ENCODE data around the gene LSS. TPM values are rescaled to one million over a fixed set of nuclear protein-coding genes. Genes with fewer than 3 reads are reported as not detected.

Gene LSS
- total RNA-seq, 1 donor from 2014 or later = 61.0 TPM

DNA sequence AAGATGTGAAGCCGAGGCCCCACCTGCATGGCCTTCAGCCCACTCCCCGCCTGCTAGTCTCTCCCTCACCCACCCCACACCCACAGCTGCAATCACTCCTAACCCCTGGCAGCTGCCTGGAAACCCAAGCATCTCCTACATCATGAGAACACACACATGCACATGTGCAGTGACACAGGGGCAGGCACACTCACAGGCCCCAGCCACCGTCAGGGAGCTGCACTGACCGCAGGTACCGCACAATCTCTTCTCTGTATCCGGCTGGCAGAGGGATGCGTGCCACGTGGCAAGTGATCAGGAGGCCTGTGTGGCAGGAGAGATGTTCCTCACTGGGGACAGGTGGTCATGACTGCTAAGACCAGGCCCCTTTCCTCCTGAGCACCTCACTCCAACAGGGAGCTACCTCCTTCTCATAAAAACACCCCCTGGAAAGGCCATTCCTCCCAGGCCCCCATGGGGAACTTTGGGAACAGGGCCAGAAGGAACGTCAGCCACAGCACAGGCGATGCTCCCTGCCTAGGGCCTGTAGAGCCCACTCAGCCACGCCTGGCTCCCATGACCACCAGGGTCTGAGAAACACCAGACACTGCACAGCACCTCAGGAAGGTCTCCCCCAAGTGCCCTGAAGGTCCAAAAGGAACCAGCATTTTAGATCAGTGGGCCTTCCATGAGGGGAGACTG lies 6.0 kb downstream of the LSS start:
- no peak for DNase-seq (ENCODE audit: missing footprints)
- intact Hi-C loops (cut with DNase I) = loop anchor here (10.0 kb wide), 1 partner anchor 248 kb away; no protein-coding TSS in a partner anchor
- ATAC-seq = peak; percentile 9

DNA sequence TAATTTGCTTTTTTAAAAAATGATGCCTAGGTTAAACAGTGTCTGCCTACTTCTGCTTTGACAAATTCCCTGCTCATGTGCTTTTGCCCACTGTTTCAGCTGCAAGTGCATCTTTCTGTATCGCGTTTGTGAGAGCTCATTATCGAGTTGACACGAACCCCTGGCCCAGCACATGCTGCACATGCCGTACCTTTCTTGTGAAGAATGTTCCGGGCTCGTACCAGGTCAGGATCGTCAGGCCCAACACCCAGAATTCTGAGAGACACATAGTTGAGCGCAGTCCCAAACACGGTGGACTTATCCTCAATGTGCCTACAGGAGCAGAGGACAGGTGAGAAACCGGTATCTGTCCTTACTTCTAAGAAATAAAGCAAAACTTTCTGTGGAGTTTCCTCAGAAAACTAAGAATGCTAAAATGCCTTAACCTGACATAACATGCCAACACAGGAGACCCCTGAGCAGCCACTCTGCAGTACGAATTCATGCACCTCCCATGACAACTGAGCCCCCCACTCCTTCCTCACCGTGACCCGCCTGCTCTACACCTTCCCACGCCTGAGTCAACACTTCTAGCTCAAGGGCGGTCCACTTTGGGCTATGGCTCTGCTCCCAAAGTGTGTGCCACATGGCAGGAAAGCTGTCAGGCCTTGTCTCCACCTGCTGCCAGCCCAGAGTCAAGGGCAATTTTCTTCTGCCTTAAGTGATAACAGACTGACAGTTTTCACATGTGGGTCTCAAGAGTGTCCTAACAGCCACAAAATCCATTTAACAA lies 6.7 kb downstream of the LSS start:
- peak; percentile 60 for ATAC-seq
- DNase-seq (ENCODE audit: missing footprints) = peak; percentile 67
- intact Hi-C loops (cut with DNase I) = loop anchor here (10.0 kb wide), 1 partner anchor 247 kb away; no protein-coding TSS in a partner anchor

DNA sequence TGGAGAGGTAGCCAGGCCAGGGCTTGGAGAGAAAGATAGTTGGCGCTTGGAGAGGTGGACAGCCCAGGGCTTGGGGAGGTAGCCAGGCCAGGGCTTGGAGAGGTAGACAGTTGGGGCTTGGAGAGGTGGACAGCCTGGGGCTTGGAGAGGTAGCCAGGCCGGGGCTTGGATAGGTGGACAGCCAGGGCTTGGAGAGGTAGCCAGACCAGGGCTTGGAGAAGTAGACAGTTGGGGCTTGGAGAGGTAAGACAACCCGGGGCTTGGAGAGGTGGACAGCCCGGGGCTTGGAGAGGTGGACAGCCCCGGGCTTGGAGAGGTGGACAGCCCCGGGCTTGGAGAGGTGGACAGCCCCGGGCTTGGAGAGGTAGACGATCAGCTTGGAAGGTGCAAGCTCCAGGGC lies 7.7 kb downstream of the LSS start:
- intact Hi-C loops (cut with DNase I) = loop anchor here (10.0 kb wide), 1 partner anchor 246 kb away; no protein-coding TSS in a partner anchor
- ATAC-seq = no peak
- DNase-seq (ENCODE audit: missing footprints) = peak; percentile 47

DNA sequence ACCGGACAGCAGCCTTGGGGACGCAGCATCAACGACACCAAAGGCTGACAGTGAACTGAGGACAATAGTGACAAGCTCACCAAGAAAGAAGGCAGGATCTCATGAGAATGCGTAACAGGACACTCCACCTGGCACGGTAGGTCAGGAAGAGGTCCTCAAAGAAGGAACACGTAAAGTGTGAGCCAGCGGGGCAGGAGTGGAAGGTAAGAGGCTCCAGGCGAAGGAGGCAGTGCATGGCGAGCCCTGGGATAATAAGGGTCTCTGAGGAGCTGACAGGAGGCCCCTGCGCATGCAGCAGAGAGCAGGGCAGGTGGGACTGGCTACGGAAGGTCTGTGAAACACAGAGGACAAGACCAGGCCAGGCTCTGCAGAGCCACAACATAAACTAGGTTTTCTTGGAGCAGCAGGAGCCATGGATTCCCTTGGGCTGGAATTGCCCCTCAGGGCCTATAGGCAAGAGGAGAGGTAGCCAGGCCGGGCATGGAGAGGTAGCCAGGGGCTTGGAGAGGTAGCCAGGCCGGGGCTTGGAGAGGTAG lies 8.2 kb downstream of the LSS start:
- intact Hi-C loops (cut with DNase I) = loop anchor here (10.0 kb wide), 1 partner anchor 246 kb away; no protein-coding TSS in a partner anchor
- ATAC-seq = no peak
- DNase-seq (ENCODE audit: missing footprints) = no peak

DNA sequence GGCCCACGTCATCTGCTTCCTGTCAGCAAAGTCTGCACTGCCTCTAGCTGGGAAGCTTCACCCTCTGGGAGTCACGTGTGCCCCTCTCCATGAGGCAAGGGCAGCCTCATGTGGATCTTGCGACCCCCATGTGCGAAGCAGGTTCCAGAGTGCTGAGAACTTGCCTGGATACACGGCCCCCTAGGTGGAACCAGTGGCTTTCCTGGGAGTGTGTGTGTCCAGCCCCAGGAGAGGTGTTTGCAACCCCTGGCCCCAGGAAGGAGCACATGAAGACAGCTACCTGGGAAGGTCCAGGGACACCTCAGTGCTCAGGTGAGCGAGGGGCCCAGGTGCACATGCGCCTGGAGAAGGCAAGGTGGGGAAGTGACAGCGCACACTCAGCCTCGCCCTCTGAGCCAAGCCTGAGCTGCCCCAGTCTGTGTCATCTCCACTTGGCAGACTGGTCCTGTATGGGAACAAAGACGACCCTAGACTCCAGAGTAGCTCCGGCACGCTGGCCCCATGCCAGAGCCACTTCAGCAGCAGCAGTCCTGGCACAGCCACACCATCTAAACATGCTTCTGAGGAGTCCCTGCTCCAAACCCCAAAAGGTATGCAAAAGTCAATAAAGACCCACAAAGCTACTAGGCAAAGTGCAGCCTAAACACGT lies 8.9 kb downstream of the LSS start:
- intact Hi-C loops (cut with DNase I) = loop anchor here (10.0 kb wide), 1 partner anchor 245 kb away; no protein-coding TSS in a partner anchor
- peak; percentile 37 for ATAC-seq
- DNase-seq (ENCODE audit: missing footprints) = no peak

DNA sequence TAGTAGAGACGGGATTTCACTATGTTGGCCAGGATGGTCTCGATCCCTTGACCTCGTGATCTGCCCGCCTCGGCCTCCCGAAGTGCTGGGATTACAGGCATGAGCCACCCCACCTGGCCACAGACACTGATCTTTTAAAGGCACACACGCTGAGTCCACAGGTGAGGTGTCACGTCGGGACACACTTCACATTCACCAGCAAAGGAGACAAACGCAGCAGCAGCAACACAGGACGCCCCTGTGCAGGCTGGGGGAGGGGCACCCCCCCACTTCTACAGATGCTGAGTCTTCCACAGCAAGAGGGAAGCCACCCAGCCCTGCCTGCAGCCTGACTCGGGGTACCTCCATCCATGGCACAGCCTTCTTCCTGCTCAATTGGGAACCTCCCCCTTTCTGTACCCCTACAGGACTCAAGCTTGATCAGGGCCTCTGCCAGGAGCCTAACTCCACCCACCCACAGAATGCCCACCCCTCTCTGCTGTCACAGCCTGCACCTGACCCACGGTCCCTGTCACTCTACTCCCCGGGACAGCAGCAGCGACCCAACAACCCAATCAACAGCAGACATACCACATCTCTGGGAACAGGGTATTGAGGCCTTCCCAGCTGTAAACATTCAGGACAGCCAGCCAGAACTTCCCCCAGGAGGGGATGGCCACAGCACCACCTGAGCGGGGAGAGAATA lies 9.5 kb downstream of the LSS start:
- intact Hi-C loops (cut with DNase I) = no loop called here
- DNase-seq (ENCODE audit: missing footprints) = no peak
- no peak for ATAC-seq

DNA sequence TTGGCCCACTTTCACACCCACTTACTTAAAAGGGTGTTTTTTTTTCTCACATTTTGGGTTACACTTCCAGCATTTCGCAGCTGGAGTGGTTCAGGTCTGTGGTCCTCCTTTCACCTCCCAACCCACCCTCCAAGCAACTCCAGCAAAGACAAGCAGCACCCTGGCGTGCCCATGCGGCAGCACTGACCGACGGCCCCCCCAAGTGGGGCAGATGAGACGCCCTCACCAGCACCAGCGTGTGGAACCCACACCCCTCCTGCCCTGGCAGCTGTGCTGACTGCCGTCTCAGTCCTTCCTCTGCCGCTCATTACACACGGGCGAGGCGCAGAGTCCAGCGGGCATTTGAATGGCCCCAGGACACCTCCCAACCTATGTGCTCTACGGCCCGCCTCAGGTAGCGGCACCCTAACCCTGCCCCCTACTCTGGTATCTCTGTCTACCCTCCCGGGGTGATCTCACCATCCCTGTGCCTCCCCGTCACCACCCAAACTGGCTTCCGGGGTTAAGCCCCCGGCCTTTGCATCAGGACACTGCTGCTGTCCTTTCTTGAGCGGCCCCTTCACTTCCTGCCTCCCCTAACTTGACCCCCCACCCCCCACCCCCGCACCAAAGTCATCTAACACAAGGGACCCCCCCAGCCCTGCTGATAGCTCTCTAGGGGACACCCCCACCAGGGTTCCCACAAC lies 10.9 kb downstream of the LSS start:
- DNase-seq (ENCODE audit: missing footprints) (no peak), ATAC-seq (no peak)
- intact Hi-C loops (cut with DNase I) = no loop called here

DNA sequence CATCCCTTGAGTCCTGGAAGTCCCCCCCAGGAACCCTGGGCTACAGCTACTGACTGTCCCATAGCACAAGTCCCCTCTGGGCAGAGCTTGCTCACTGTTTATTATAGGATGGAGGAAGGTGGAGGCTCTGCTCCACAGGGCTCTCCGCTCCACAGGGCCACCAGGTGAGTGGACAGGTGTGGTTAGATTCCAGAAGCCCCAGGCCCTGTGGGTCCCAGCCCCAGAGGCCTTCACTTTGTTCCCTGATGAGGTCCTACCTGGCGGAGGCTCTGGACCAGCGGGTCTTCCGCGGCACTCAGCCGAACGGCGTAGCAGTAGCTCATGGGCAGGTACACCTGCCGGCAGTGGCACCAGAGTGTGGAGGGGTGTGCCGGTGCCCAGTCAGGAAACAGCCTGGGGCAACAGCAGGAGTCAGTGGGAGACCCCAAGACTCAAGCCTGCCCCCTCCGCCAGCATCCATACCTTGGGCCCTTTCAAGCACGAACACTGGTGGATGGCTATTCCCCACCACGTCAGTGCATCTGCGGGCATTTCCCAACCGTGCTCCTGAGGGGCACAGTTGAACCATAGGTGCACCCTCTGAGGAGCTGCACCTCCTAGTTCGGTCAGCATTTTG lies 12.3 kb downstream of the LSS start:
- intact Hi-C loops (cut with DNase I) = no loop called here
- ATAC-seq (no peak), DNase-seq (ENCODE audit: missing footprints) (no peak)

DNA sequence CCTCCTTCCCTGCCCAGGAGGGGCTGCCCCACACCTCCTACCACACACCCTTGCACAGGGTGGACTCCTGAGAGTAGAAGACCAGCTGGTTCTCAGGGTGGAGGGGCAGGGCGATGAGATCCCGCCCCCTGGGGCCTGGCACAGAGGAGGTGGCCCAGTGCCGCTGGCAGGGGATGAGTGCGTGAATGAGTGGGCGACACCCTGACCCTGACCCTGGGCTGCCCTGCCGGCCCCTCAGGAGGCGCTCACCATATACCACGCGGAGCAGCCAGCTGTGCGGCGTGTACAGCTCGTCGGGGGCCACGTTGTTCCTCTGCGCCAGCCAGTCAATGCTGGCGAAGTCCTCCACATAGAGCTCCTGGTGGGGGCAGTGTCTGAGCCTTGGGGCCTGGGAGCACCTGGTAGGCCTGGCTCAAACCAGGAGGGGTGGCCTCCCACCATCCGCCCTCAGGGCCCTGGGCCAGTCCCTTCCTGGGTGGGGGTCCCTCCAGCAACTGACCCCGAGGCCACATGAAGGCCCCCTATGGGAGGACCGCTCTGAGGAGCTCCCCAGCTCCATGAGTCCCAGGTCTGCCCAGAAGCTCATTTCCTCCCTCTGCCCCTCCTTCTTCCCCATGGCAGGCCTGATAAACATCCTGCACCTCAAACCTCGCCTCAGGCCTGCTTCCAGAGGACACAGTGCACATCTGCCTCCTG lies 13.0 kb downstream of the LSS start:
- intact Hi-C loops (cut with DNase I) = no loop called here
- no peak for DNase-seq (ENCODE audit: missing footprints)
- no peak for ATAC-seq

DNA sequence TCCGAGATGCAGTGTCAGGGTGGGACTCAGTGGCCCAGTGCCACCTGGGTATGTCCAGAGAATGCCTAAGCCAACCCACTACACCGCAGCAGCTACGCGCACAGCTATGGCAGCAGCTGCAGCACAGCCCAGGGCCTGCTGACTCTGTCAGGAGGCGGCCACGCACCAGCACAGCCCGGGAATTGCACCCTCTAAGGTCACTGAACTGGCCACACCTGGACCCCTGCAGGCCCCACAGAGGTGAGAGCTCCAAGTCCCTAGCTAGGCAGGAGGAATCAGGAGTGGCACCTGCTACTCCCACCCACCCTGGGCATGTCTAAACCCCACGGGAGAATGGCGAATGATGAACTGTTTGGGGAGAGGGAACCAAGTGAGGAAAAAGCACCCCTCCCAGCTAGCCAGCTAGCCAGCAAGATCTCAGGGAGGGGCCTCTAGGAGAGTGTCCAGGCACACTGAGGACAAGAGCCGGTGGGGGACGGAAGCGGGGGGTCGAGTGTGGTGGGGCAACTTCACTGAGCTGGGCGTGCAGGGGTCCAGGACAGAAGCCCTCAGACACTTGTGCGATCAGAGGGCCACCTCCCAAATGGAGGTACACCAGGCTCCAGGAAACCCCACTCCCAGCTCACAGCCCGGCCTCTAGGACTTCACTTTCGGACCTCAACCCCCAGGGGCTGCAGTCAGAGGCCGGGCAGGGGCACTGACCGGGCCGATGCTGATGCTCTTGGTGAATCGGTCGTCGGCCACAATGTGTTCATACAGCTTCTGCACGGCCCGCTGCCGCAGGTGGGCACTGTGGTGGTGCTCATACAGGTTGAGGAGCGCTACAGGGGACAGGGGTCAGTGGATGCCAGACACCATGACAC lies 13.9 kb downstream of the LSS start:
- intact Hi-C loops (cut with DNase I) = no loop called here
- ATAC-seq = no peak
- no peak for DNase-seq (ENCODE audit: missing footprints)

DNA sequence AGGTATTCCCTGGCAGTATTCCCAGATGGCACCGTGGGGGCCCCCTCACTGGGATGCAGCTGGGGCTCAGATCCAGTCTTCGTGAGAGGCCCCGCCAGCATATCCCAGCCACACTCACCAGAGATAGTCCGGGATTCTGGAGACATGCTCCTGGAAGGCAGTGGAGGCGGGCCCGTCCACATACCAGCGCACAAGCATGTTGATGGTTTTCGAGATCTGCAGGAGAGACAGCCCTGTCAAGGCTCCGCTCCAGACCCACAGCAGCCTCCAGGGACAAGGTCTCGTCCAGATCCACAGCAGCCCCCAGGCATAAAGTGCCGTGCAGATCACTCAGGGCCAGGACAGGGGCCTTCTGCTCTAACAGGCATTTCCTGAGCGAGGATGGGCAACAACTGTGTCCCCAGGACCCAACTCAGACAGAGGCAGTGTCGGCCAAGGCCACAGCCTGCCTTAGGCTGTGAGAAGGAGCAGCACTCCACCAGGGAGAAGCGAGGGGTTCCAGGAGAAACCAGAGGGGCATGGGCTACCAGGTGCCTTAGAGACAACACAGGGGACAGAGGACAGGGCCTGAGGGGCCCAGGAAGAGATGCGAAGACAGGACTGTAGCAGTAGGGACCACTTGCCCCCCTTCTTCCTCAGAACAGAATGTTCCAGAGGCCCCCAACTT lies 14.8 kb downstream of the LSS start:
- no peak for DNase-seq (ENCODE audit: missing footprints)
- intact Hi-C loops (cut with DNase I) = no loop called here
- ATAC-seq = no peak

DNA sequence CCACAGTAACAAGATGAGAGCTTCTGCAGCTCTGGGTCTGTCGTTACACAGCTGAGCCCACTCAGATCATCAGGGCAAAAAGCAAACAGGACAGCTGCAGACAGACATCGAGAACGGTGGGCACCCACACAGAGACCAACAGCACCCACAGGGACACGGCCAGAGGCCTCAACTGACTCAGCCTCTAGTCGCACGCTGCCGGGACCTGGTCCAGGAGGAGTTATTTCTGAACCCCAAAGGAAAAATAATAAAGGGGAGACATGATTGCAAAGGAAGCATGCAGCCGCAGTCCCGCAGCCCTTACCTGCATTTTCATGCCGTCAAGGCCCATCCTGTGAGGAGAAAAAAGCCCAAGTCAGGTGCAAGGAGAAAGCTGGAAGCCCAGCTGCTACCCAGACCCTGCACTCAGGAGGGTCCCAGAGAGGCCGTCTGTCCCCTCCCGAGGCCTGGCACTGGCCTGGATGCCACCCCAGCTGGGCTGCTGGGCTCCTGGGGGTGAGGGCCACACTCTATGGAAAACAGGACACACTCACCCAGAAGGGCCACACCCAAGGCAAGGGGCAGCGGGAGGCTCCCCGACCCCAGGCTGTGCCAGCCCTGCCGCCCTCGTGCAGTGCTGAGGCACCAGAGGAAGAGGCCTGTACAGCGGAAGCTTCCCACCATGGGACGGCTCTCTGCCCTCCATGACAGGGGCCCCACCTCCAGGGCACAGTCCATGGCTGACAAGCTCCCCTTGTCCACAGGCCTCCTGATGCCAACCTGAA lies 15.7 kb downstream of the LSS start:
- DNase-seq (ENCODE audit: missing footprints) = no peak
- ATAC-seq = no peak
- intact Hi-C loops (cut with DNase I) = no loop called here

DNA sequence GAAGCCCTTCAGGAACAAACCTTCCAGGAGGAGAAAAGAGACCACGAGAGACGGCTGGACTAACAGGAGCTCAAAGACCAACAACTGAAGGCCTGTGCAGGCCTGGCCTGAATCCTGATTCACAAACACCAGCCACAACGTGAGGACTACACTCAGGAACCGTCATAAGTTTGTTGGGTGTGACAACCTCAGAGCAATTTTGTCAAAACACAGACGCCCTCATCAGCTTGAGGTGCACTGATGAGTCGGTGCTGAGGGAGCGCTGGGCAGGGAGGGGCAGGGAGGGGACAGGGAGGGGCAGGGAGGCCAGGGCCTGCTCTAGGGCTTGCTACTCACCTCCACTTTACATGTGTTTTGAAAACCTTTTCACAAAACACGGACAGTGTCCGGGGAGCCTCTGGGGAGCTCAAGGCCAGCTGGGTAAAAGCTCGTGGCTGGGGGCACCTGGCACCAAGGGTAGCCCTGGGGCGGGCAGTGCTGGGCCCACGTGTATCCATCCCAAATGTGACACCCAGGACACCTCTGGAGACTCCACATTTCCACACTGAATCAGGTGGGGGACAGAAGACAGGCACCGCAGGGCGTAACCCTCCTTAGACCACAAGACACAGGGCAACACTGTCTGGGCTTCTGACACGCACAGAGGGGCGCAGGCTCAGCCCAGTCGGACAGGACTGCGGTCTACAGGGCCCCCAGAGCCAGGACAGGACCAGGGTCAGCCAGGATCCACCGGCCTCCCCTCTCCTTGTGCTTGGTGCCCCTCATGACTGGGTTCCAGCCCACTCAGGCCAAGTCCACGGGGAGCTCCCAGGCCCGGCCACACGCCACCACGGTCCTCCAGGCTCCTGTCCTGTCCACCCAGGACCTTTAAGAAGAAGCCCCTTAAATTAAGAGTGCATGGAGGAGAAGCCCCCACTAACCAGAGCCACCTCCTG lies 16.5 kb downstream of the LSS start:
- ATAC-seq (no peak), DNase-seq (ENCODE audit: missing footprints) (no peak)
- intact Hi-C loops (cut with DNase I) = no loop called here

DNA sequence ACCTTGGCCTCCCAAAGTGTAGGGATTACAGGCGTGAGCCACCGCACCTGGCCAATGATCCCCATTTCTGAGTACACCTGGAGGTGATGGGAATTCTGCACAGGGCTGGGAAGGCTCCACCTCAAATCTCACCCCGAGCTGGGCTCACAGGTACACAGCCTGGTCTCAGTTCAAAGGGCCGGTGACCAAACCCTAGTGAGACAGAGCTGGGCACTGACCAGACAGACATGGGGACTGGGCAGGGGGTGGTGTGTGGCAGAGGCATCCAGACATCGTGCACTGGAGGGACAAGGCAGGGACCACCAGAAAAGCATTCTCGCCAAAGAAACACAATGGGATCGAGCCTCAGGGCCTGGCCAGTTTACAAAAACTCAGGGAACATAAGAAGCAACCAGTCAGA lies 17.2 kb downstream of the LSS start:
- ATAC-seq = no peak
- intact Hi-C loops (cut with DNase I) = no loop called here
- DNase-seq (ENCODE audit: missing footprints) = no peak

Measured in Right ventricle myocardium inferior (tissue), 1 donor.